ENCODE data around the gene LASP1NB.
"Not testable (repeated sequence)": the region's sequence is repeated elsewhere in the genome, so short reads cannot be mapped to it uniquely, and the experiment has no call there.

Gene LASP1NB

GRCh38 chr17:38916771-38917170, 8.6 kb upstream of the LASP1NB start:
- DNase-seq (ENCODE audit: low read depth, low spot score) = no peak

GRCh38 chr17:38917259-38917658, 8.2 kb upstream of the LASP1NB start:
- no peak for DNase-seq (ENCODE audit: low read depth, low spot score)

- no peak for DNase-seq (ENCODE audit: low read depth, low spot score)
These were observed 7.1 kb upstream of the LASP1NB start for GRCh38 chr17:38918129-38918913.

GRCh38 chr17:38918916-38919315, 6.5 kb upstream of the LASP1NB start:
- no peak for DNase-seq (ENCODE audit: low read depth, low spot score)

- no peak for DNase-seq (ENCODE audit: low read depth, low spot score)
These were observed 5.9 kb upstream of the LASP1NB start for GRCh38 chr17:38919316-38920078.

GRCh38 chr17:38920374-38921291, 4.8 kb upstream of the LASP1NB start:
- no peak for DNase-seq (ENCODE audit: low read depth, low spot score)

GRCh38 chr17:38921756-38922411, 3.5 kb upstream of the LASP1NB start:
- no peak for DNase-seq (ENCODE audit: low read depth, low spot score)

- peak; percentile 22 for DNase-seq (ENCODE audit: low read depth, low spot score)
These were observed 2.7 kb upstream of the LASP1NB start for GRCh38 chr17:38922538-38923297.

- no peak for DNase-seq (ENCODE audit: low read depth, low spot score)
These were observed 1.1 kb downstream of the LASP1NB start for GRCh38 chr17:38926293-38927070.

- DNase-seq (ENCODE audit: low read depth, low spot score) = not testable (repeated sequence)
These were observed 5.4 kb downstream of the LASP1NB start for GRCh38 chr17:38930782-38931181.

GRCh38 chr17:38933962-38934361, 8.5 kb downstream of the LASP1NB start:
- DNase-seq (ENCODE audit: low read depth, low spot score) = not testable (repeated sequence)

- no peak for DNase-seq (ENCODE audit: low read depth, low spot score)
These were observed 14.6 kb downstream of the LASP1NB start for GRCh38 chr17:38939987-38940386.

- no peak for DNase-seq (ENCODE audit: low read depth, low spot score)
These were observed 15.0 kb downstream of the LASP1NB start for GRCh38 chr17:38940404-38940803.

- no peak for DNase-seq (ENCODE audit: low read depth, low spot score)
These were observed 17.4 kb downstream of the LASP1NB start for GRCh38 chr17:38942696-38943334.

- DNase-seq (ENCODE audit: low read depth, low spot score) = no peak
These were observed 18.2 kb downstream of the LASP1NB start for GRCh38 chr17:38943607-38944006.

GRCh38 chr17:38947189-38947588, 21.8 kb downstream of the LASP1NB start:
- DNase-seq (ENCODE audit: low read depth, low spot score) = no peak

GRCh38 chr17:38953800-38954199, 28.4 kb downstream of the LASP1NB start:
- DNase-seq (ENCODE audit: low read depth, low spot score) = not testable (repeated sequence)

GRCh38 chr17:38958326-38958725, 32.9 kb downstream of the LASP1NB start:
- DNase-seq (ENCODE audit: low read depth, low spot score) = no peak

GRCh38 chr17:38958756-38959155, 33.3 kb downstream of the LASP1NB start:
- no peak for DNase-seq (ENCODE audit: low read depth, low spot score)
